GM12878 (cell line): ENCODE measurements around the gene TLDC2. TPM values are rescaled to one million over a fixed set of nuclear protein-coding genes. Genes with fewer than 3 reads are reported as not detected.

Experiments used
- ATAC-seq: fragments of 200-7000 bp; cut with Tn5 transposase; 3 replicates; pipeline ENCODE4 v1.9.1; 2020; ENCODE audit warnings: mild to moderate bottlenecking, moderate library complexity
- BruUV-seq: library from RNA; stranded (reverse); fragments of 400-500 nt; replicated peaks from 2 replicates; lab custom pipeline; 2021; lab: Mats Ljungman, UMichigan
- CTCF ChIA-PET: fragments of 300-600 bp; sonication (Branson Sonifier 250); formaldehyde crosslinking; extraction: SDS; loops from one replicate; lab custom pipeline; 2021; ENCODE audit warnings: inconsistent platforms; lab: Yijun Ruan, JAX
- POLR2A ChIA-PET: fragments of 350-600 bp; formaldehyde crosslinking; extraction: SDS; loops from one replicate; lab custom pipeline; 2021; ENCODE audit warnings: inconsistent platforms; lab: Charles Lee
- RAD21 ChIA-PET: fragments of 300-600 bp; sonication (Branson Sonifier 250); formaldehyde crosslinking; loops from one replicate; lab custom pipeline; 2023; ENCODE audit warnings: antibody characterized with exemption; ENCODE audit not compliant: unreplicated experiment; lab: Charles Lee
- SMC1A ChIA-PET: fragments of 300-600 bp; sonication (Branson Sonifier 250); formaldehyde crosslinking; loops from one replicate; lab custom pipeline; 2023; ENCODE audit not compliant: unreplicated experiment, uncharacterized antibody; lab: Charles Lee
- DNase-seq: peaks from one replicate; pipeline ENCODE4 v3.0.0-alpha.2; 2011; ENCODE audit warnings: low read depth, low spot score
- FAIRE-seq: peaks from 3 replicates; lab custom pipeline; 2011; peaks lifted over from hg19 to GRCh38; lab: Jason Lieb, UNC
- H2AFZ ChIP-seq: 2 replicates; pipeline ENCODE4 v1.6.0; 2011; ENCODE audit warnings: low read depth, low read length, control low read depth; ENCODE audit not compliant: control insufficient read depth
- H3K27ac ChIP-seq: 2 replicates; pipeline ENCODE4 v1.5.1; 2011; ENCODE audit warnings: control low read depth; ENCODE audit not compliant: control insufficient read depth, insufficient read depth
- H3K27me3 ChIP-seq, 2 experiments: replicated peaks in 1 of 2; 2 replicates each; pipeline versions ENCODE4 v1.6.0 to v1.6.1; 2011; ENCODE audit warnings: low read length in 1 of 2; ENCODE audit not compliant: control insufficient read depth in 2 of 2, insufficient read depth in 2 of 2
- H3K36me3 ChIP-seq, 2 experiments: 2 replicates each; pipeline ENCODE4 v1.5.1; 2011; ENCODE audit warnings: low read length in 1 of 2; ENCODE audit not compliant: control insufficient read depth in 2 of 2, insufficient read depth in 2 of 2
- H3K4me1 ChIP-seq: 2 replicates; pipeline ENCODE4 v1.6.1; 2011; ENCODE audit warnings: mild to moderate bottlenecking, low read length, moderate library complexity, mixed read lengths; ENCODE audit not compliant: control insufficient read depth, insufficient read depth
- H3K4me2 ChIP-seq: 2 replicates; pipeline ENCODE4 v1.6.0; 2011; ENCODE audit warnings: control low read depth; ENCODE audit not compliant: control insufficient read depth, insufficient read depth
- H3K4me3 ChIP-seq: fragments of 200-600 bp; sonication (generic); 2 replicates; pipeline ENCODE4 v1.5.1; 2016
- H3K79me2 ChIP-seq: 2 replicates; pipeline ENCODE4 v1.6.0; 2011; ENCODE audit warnings: low read length; ENCODE audit not compliant: control insufficient read depth, insufficient read depth
- H3K9ac ChIP-seq: 2 replicates; pipeline ENCODE4 v1.8.0; 2011; ENCODE audit warnings: low read length, control low read depth, mixed read lengths; ENCODE audit not compliant: control insufficient read depth, insufficient read depth
- H3K9me3 ChIP-seq: replicated peaks from 3 replicates; pipeline ENCODE4 v1.5.1; 2011; ENCODE audit warnings: mild to moderate bottlenecking, low read length; ENCODE audit not compliant: control insufficient read depth, insufficient read depth
- H4K20me1 ChIP-seq: 2 replicates; pipeline ENCODE4 v1.6.0; 2011; ENCODE audit not compliant: control insufficient read depth, insufficient read depth
- BCL11A ChIP-seq: IDR thresholded peaks from 2 replicates; pipeline ENCODE4 v1.6.1; 2011; ENCODE audit warnings: low read depth, low read length
- HDAC2 ChIP-seq: fragments of 200-600 bp; sonication (generic); IDR thresholded peaks from 2 replicates; pipeline ENCODE4 v1.6.1; 2017
- HDGF ChIP-seq: fragments of 450-650 bp; IDR thresholded peaks from 2 replicates; pipeline ENCODE4 v1.6.1; 2016; ENCODE audit warnings: antibody characterized with exemption
- MLLT1 ChIP-seq: fragments of 450-650 bp; IDR thresholded peaks from 2 replicates; pipeline ENCODE4 v1.6.1; 2016; ENCODE audit warnings: mild to moderate bottlenecking
- MTA3 ChIP-seq: IDR thresholded peaks from 2 replicates; pipeline ENCODE4 v1.6.1; 2012; ENCODE audit warnings: low read length, inconsistent platforms, borderline replicate concordance
- SMAD1 ChIP-seq: fragments of 450-650 bp; IDR thresholded peaks from 2 replicates; pipeline ENCODE4 v1.6.1; 2018; ENCODE audit warnings: mild to moderate bottlenecking, low read depth; ENCODE audit not compliant: partially characterized antibody
- SPI1 ChIP-seq: IDR thresholded peaks from 2 replicates; pipeline ENCODE4 v1.6.1; 2011; ENCODE audit warnings: low read depth, mild to moderate bottlenecking, low read length, moderate library complexity, borderline replicate concordance; ENCODE audit not compliant: insufficient read depth
- ZNF592 ChIP-seq: fragments of 450-650 bp; IDR thresholded peaks from 2 replicates; pipeline ENCODE4 v1.6.1; 2017; ENCODE audit warnings: mild to moderate bottlenecking, moderate library complexity
- WGBS: methylation state at CpG from one replicate; pipeline ENCODE4 v1.1.6; 2016; ENCODE audit warnings: low lambda C conversion rate; ENCODE audit not compliant: insufficient replicate concordance, insufficient coverage; ENCODE audit errors: missing lambda C conversion rate; 5-methylcytosine and 5-hydroxymethylcytosine counted together
- in situ Hi-C: fragments of 300-500 bp; cut with MboI; formaldehyde crosslinking; loops from 9 replicates; pipeline ENCODE4 v1.14.3; 2018; ENCODE audit warnings: mixed read lengths
- intact Hi-C: fragments of 100-400 bp; cut with micrococcal nuclease; formaldehyde crosslinking; loops from one replicate; pipeline ENCODE4 v1.14.2; 2022; ENCODE audit not compliant: unreplicated experiment
- polyA plus RNA-seq, 11 experiments: library from polyadenylated mRNA; depleted of rRNA in 4 of 11; unstranded in 6 of 11; stranded (reverse) in 5 of 11; fragments of >200 nt; fragmentation: Nextera tagmentation in 4 of 11; fragmentation: Illumina TruSeq in 1 of 11; extraction: Ambion mirVana in 4 of 11; extraction: Trizol in 1 of 11; gene quantifications; 1 replicate in 1 of 11; 2 replicates in 10 of 11; pipeline versions ENCODE4 v1.2.1 to v1.2.3, GENCODE V29; 2011 to 2016; ENCODE audit warnings: inconsistent platforms in 2 of 11, missing spikeins in 2 of 11, low read depth in 1 of 11
- total RNA-seq, 4 experiments: library from RNA; depleted of rRNA in 3 of 4; stranded (reverse); fragments of >200 nt in 3 of 4; fragmentation: Illumina TruSeq in 1 of 4; extraction: Trizol in 1 of 4; gene quantifications; 2 replicates each; pipeline versions ENCODE4 v1.2.1 to v1.2.3, GENCODE V29; 2013 to 2021

TLDC2 gene
- total and polyA plus RNA-seq, 10 of the 15 experiments (the other 5 are each of a cell fraction or from before 2014, with no cell fraction given), result 0.05 to 0.41 (median 0.21) TPM

- TF ChIP-seq ZNF592, result no peak
- no peak for TF ChIP-seq HDAC2
- no peak for TF ChIP-seq MLLT1
- no peak for TF ChIP-seq MTA3
- no peak for TF ChIP-seq BCL11A
- TF ChIP-seq HDGF, result no peak
- TF ChIP-seq SMAD1, result no peak
These were observed 50.8 kb downstream of the TLDC2 start (continued) for GRCh38 chr20:36926653-36927200.

GRCh38 chr20:36927704-36928103, 51.8 kb downstream of the TLDC2 start:
- no peaks in the 10 kb centered on the region for H3K9me3 ChIP-seq
- H3K27me3 ChIP-seq, result no peaks in the 10 kb centered on the region
- H4K20me1 ChIP-seq, result no peaks in the 10 kb centered on the region
- H3K4me3 ChIP-seq, result no peak overlapping the region
- TF ChIP-seq SPI1, result no peak
- no peak overlapping the region for H3K4me2 ChIP-seq
- no peaks in the 10 kb centered on the region for H3K4me1 ChIP-seq
- POLR2A ChIA-PET, result no interaction called here
- SMC1A ChIA-PET, result interaction anchor here (0.5 kb wide), 1 partner anchor 197 kb away, joined by 4 read pairs; no protein-coding TSS in a partner anchor
- H3K79me2 ChIP-seq, result no peaks in the 10 kb centered on the region
- no TSS peak for BruUV-seq
- in situ Hi-C loops (no loop called here), intact Hi-C loops (no loop called here)
- FAIRE-seq (no peak), ATAC-seq (no peak), DNase-seq (no peak)
- no peak overlapping the region for H3K9ac ChIP-seq
- RAD21 ChIA-PET, result interaction anchor here (0.5 kb wide), 1 partner anchor 114 kb away, joined by 3 read pairs; no protein-coding TSS in a partner anchor
- peaks cover 4 to 18% of the 10 kb centered on the region in 2 experiments; a peak in 3 of 4 replicates for H3K36me3 ChIP-seq
- H2AFZ ChIP-seq, result no peak overlapping the region
- H3K27ac ChIP-seq, result no peak overlapping the region
- 96% methylated on average over 1 of the region's 1 CpG for WGBS
- CTCF ChIA-PET, result interaction anchor here (1.7 kb wide), 1 partner anchor 8 kb away, joined by 8 read pairs; no protein-coding TSS in a partner anchor
